Stimulated activated CD4-positive, alpha-beta T cell treated with anti-CD3 and anti-CD28 coated beads, Interleukin-12 subunit alpha, Interleukin-12 subunit beta, amount 100 ng/mL, for 48 hours (primary cell): Measurements from ENCODE around the gene MICU2.

ENCODE experiments used
- DNase-seq, 3 donors: peaks; one replicate each; pipeline ENCODE4 v3.0.0-alpha.2; 2020; ENCODE audit warnings: low read depth in 2 of 3, low spot score in 1 of 3

MICU2 gene, protein sequence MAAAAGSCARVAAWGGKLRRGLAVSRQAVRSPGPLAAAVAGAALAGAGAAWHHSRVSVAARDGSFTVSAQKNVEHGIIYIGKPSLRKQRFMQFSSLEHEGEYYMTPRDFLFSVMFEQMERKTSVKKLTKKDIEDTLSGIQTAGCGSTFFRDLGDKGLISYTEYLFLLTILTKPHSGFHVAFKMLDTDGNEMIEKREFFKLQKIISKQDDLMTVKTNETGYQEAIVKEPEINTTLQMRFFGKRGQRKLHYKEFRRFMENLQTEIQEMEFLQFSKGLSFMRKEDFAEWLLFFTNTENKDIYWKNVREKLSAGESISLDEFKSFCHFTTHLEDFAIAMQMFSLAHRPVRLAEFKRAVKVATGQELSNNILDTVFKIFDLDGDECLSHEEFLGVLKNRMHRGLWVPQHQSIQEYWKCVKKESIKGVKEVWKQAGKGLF

DNA sequence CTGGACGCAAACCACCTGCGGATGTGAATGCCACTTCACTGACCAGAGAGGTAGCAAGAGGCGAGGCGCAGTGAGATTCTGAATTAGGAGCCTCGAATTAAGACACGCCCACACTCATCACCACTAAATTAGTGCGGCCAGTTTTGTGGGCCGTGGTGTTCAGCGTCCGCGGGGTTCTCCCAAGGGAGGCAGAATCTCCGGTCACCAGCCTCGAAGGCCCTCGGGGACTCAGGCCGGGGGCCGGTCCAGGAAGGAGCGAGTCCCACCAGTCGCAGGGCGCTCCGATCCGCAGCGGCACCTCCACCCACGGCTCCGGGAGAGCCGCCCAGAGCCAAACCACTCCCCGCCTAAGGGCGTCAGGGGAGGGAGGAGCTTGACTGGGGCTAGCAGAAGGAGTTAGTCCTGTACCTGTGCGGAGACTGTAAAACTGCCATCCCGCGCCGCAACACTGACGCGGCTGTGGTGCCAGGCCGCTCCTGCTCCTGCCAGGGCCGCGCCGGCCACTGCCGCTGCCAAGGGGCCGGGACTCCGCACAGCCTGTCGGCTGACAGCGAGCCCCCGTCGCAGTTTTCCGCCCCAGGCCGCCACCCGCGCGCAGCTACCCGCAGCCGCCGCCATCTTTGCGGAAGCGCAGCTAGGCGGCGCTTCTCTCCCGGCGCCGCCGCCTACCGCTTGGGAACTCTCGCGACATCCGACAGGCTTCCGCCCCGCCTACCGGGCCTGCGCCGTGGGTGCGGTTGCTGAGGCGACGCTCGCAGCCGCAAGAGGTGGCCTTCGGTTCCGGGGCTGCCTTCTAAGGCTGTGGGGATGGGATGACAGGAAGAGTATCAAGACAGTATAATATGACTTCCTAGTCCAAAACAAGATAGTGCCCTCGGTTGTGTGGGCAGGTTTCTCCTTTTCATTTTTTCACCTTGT, at the start of gene MICU2:
TSS of gene MICU2 (minus strand) at position 640 of the 918 bp plus-strand sequence. CDS start at position 618, 22 bp downstream.
- DNase-seq: peak; percentile 89 to 93 (median 92)

DNA sequence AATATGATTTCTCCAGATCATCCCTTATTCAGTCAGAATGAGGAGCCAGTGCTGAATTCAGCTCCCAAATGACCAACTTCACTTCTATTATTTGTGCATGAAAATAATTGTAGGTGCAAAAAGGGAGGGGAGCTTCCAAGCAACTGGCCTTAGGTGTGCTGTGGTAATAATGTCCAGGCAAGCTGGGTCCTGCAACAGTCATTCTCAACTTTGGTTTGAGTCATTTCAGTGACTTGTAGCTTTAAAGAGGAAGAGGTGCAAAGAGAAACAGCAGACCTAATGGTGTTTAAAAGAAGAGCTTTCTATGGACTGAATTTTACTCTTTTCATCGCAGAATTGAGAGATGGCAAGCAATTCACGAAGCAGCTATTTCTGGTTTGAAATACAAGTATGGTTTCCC, 37.7 kb upstream of the MICU2 start:
- no peak for DNase-seq

DNA sequence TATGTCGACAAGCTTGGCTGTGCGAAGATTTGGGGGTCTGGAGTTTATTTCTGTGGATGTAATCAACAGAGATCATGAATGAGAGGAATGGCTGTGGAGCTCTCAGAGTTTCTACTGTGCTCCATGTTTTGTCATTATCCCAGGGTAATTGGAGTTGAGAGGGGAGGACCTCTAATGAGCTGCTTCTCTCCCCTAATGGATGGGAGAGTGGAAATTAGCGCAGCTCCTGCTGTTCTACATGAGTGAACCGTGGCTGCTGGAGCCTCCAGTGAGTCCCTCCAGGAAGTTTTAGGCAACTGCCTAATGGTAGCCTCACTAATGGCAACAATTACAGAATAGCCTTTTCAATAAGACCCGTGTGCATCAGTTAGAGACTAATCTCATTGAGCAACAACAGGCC, 35.6 kb upstream of the MICU2 start:
- no peak for DNase-seq

DNA sequence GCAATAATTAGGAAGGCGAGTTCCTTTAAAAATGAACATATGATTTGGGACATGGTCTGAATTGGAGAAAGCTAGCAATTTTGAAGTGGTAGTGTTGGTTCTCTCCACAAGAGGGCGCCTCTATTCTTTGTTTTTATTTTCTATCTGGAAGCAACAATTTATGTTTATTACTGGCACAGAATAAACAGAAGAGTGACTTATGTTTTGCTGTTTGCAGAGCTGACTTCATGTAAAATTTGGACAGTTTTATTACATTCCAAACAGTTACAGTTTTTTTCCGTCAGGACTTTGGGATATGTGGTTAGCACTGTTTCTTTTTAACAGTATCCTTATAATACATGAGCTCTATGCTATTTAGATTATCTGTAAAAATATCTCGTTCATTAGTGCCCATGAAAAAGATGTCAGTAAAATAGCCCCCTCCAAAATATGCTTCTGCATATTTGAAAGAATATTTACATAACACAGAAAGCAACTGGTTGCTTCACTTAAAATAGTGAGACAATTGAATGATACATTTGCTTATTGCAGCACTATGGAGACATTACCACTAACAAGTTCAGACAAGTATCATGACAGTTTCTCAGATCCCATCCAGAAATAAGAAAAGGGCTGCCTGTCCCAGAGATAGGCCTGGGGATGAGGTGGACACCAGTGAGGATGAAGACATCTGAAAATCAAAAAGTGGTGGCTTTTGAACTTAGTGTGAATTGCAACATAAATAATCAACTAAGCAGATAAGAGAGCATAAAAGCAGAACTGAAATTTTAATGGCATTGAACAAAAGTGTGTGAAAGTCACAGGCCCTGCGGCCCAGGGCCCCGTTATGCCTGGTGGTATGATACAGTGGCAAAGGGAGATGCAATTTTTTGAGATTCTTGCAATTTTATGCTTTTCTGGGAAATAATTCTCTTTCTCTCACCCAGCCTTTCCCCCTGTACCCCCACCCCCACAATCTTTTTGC, 34.6 kb upstream of the MICU2 start:
- DNase-seq: peak in 2 of 3 donors; percentile 3 to 41

DNA sequence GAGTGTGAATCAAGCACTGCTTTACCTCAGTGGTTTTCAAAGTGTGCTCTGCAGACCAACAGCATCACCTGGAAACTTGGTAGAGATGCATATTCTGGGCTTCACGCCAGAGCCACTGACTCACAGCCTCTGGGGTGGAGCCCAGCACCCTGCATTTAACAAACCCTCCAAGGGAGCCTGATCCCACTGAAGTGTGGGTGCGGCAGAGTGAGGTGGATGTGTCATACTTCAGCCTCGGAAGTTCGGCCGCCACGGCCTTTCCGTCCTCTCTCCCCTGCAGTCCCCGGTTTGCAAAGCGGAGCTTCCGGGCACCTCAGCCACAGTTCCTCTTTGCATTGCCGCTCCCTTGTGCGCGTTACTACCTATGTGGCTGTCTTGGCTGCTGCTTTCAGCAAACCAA, 33.3 kb upstream of the MICU2 start:
- DNase-seq: peak in 1 of 3 donors; percentile 5

DNA sequence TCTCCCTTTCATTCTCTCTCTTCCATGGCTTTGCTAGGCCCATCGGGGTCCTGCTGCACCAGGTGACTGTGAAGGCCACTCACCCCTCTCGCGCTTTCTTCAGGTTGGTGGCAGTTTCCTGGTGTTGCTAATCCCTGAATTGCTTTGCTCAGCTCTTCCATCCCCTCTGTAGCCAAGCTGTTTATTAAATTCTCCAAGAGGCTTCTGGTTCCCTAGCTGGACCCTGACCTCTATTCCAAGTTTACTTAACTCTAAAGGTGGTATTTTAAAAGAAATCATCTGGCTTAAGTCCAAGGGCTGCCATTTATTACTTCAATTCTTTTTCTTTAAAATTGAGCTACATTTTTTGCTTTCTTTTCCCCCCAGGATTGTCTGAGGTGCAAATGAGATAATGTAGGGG, 32.7 kb upstream of the MICU2 start:
- no peak for DNase-seq

DNA sequence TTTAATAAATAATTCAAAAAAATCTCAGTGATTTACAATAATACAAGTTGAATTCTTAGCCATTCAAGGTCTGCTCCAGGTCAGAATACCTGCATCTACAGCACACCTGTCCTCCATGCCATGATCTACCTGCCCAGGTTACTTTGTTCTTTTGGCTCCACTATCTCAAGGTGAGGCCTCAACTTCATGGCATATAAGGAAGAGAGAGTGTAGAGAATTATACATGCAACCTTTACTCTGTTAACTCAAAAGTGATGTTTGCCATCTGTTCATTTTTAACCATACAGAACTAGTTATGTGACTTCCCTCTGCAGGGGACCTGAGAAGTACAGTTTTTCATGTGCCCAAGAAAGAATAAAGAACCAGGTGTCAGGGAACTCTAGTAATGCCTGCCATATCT, 28.2 kb upstream of the MICU2 start:
- DNase-seq: no peak

GRCh38 chr13:21625366-21625765, 21.4 kb upstream of the MICU2 start:
- no peak for DNase-seq

GRCh38 chr13:21620861-21621260, 16.9 kb upstream of the MICU2 start:
- no peak for DNase-seq

- no peak for DNase-seq
Measured at GRCh38 chr13:21619633-21620220, 15.8 kb upstream of the MICU2 start.

GRCh38 chr13:21616880-21617279, 12.9 kb upstream of the MICU2 start:
- DNase-seq: no peak

- no peak for DNase-seq
Measured at GRCh38 chr13:21616205-21616866, 12.4 kb upstream of the MICU2 start.

GRCh38 chr13:21615427-21615826, 11.5 kb upstream of the MICU2 start:
- no peak for DNase-seq

- DNase-seq: no peak
Measured at GRCh38 chr13:21613791-21614190, 9.8 kb upstream of the MICU2 start.

DNA sequence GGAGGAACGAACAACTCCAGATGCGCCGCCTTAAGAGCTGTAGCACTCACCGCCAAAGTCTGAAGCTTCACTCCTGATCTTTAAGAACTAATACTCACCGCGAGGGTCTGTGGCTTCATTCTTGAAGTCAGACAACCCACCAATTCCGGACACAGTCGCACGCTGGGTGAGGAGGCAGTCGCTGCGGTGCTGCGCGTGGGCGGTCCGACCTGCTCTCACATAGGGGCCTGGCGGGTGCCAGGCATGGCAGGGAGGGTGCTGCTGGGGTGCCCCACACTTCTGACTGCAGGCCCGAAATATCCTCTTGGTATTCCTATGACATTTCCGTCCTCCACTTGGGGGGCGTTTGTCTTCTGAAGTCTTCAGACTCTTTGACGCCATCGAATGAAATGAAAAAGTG, 7.4 kb upstream of the MICU2 start:
- no peak for DNase-seq

GRCh38 chr13:21610687-21611086, 6.7 kb upstream of the MICU2 start:
- DNase-seq: no peak

DNA sequence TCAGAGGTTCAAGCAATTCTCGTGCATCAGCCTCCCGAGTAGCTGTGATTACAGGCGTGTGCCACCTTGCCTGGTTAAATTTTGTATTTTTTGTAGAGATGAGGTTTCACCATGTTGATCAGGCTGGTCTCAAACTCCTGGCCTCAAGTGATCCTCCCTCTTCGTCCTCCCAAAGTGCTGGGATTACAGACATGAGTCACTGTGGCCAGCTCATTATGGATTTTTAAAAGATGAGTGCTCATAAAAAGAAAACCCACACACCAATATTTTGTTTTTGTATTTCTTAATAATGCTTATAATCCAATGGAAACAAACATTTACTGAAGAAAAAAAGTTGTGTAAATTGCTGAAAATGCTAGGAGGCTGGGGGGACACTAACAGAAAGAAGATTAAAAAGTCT, 5.0 kb upstream of the MICU2 start:
- no peak for DNase-seq

DNA sequence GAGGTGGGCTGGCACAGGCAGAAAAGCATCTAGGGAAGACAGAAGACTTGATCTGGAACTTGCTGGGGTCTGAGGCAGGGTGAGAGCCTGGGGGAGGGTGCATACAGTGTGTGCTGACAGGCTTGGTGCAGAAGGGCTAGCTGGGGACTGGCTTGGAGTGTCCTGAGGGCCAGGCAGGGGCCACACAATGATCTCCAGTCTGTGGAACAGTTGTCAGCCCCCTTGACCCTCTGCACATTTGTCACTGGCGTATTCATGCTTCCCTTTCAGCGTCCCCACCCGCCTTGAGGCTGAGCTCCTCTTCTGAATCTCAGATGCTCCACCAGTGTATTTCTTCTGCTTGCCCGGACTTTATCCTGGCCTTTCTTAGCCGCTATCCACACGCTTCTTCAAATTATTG, 2.8 kb upstream of the MICU2 start:
- no peak for DNase-seq

DNA sequence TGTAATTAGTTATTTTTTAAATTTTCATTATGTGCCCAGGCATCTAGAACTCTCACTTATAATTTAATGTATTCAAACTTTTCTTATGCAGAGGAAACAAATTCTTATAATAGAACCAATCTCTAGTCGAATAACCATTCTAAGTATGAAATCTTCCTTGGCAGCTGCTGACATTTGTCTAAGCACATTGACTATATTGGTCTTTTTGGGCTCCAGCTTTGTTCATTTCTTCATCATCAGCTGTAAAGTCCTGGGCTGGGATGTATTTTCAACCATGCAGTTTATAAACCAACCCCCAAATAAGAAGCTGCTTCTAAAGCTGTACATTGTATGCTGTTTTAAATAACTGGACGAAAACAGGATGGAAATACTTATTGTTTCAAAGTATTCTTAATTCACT, 2.3 kb upstream of the MICU2 start:
- DNase-seq: no peak

DNA sequence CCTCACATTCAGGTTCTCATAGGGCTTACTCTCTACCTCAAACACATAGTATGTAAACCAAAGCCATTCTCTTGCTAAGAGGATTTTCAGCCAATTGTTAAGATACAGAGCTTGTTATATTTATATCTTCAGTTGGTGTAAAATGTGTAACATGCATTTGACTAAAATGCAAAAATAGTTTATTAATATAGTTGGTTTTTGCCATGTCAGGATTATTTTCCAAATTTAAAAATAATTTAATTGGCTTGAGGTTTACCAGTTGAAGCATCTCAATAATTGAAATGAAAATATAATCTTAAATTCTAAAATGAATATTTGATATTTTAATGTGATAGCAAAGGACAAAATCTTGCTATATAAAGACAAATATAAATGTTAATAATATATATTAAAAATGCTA, 7.2 kb downstream of the MICU2 start:
- no peak for DNase-seq
